Measurements from ENCODE around the gene PCSK9. TPM values are rescaled to one million over a fixed set of nuclear protein-coding genes. Genes with fewer than 3 reads are reported as not detected.

Gene PCSK9
- total RNA-seq, 4 donors from 2014 or later: 0.25 to 1.2 (median 0.69) TPM

- H3K4me3 ChIP-seq (ENCODE audit: low read depth, poor library complexity, severe bottlenecking): no peak overlapping the region
- DNase-seq (ENCODE audit: low spot score in 2 of 2): peak in 1 of 2 donors; percentile 65
- TF ChIP-seq CTCF (IDR thresholded peaks at IDR 0.05) (no peak), POLR2A (IDR thresholded peaks at IDR 0.05) (no peak)
- intact Hi-C loops (cut with DNase I; ENCODE audit: low total_unique reads): no loop called here
- WGBS, 2 donors: 77% methylated on average over 12 of the region's 12 CpGs
These were observed 15.9 kb downstream of the PCSK9 start for GRCh38 chr1:55055084-55055882.

DNA sequence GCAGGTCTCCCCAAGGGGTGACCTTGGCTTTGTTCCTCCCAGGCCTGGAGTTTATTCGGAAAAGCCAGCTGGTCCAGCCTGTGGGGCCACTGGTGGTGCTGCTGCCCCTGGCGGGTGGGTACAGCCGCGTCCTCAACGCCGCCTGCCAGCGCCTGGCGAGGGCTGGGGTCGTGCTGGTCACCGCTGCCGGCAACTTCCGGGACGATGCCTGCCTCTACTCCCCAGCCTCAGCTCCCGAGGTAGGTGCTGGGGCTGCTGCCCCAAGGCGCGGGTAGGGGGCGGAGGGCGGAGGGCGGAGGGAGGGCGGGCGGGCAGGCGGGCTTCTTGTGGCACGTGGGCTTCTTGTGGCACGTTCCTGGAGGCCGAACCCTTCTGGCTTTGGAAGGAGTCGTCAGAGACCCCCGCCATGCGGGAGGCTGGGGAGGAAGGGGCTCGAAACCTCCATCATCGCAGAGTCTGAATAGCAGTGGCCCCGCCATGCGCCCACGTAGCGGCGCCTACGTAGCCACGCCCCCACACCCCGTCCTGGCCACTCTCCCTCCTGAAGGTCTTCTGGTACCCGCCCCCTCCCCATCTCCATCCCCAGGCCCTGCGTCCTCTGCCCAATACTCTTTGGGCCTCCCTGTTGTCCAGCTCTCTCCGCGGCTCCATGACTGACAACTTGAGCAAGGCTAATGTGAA lies 16.7 kb downstream of the PCSK9 start:
- peak in 1 of 2 donors; percentile 68 for DNase-seq (ENCODE audit: low spot score in 2 of 2)
- intact Hi-C loops (cut with DNase I; ENCODE audit: low total_unique reads): no loop called here
- no peak overlapping the region for H3K4me3 ChIP-seq (ENCODE audit: low read depth, poor library complexity, severe bottlenecking)
- WGBS, 2 donors: 96 to 97% methylated on average over 33 to 42 of the region's 42 CpGs
- TF ChIP-seq POLR2A (IDR thresholded peaks at IDR 0.05): no peak
- TF ChIP-seq CTCF (IDR thresholded peaks at IDR 0.05): no peak

- no peak overlapping the region for H3K4me3 ChIP-seq (ENCODE audit: low read depth, poor library complexity, severe bottlenecking)
- intact Hi-C loops (cut with DNase I; ENCODE audit: low total_unique reads): no loop called here
- peak in 1 of 2 donors; percentile 50 for DNase-seq (ENCODE audit: low spot score in 2 of 2)
- TF ChIP-seq CTCF (IDR thresholded peaks at IDR 0.05) (no peak), POLR2A (IDR thresholded peaks at IDR 0.05) (no peak)
- WGBS, 2 donors: 94 to 95% methylated on average over 20 of the region's 20 CpGs
These were observed 17.3 kb downstream of the PCSK9 start for GRCh38 chr1:55056632-55056992.

DNA sequence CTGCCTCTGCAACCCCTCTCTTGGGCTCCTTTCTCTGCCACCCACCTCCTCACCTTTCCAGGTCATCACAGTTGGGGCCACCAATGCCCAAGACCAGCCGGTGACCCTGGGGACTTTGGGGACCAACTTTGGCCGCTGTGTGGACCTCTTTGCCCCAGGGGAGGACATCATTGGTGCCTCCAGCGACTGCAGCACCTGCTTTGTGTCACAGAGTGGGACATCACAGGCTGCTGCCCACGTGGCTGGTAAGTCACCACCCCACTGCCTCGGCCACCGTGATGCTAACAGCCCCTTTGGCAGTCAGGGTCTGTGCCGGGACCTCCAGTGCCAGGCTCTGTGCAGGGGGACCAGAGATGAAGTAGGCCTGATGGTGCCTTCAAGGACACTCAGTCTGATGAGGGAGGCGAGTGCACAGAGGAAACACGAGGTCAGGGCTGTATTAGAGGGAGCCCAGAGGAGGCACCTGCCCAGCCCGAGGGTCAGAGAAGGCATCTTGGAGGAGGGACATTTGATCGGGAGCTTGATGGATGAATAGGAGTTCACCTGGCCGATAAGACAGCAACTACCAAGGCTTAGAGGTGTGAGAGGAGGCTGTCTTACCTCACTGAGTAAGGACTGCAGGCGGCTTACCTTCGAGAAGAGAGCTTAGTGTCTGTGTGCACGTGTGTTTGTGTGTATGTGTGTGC lies 18.1 kb downstream of the PCSK9 start:
- 91 to 93% methylated on average over 14 to 15 of the region's 15 CpGs for WGBS, 2 donors
- TF ChIP-seq POLR2A (IDR thresholded peaks at IDR 0.05): no peak
- TF ChIP-seq CTCF (IDR thresholded peaks at IDR 0.05): no peak
- DNase-seq (ENCODE audit: low spot score in 2 of 2): peak in 1 of 2 donors; percentile 80
- intact Hi-C loops (cut with DNase I; ENCODE audit: low total_unique reads): no loop called here
- H3K4me3 ChIP-seq (ENCODE audit: low read depth, poor library complexity, severe bottlenecking): no peak overlapping the region

GRCh38 chr1:55057956-55058298 lies 18.6 kb downstream of the PCSK9 start:
- TF ChIP-seq POLR2A (IDR thresholded peaks at IDR 0.05) (no peak), CTCF (IDR thresholded peaks at IDR 0.05) (no peak)
- intact Hi-C loops (cut with DNase I; ENCODE audit: low total_unique reads): no loop called here
- WGBS, 2 donors: 87 to 93% methylated on average over 6 of the region's 6 CpGs
- DNase-seq (ENCODE audit: low spot score in 2 of 2): peak in 1 of 2 donors; percentile 77
- no peak overlapping the region for H3K4me3 ChIP-seq (ENCODE audit: low read depth, poor library complexity, severe bottlenecking)
